Measurements from ENCODE around the gene ECHS1. TPM values are rescaled to one million over a fixed set of nuclear protein-coding genes. Genes with fewer than 3 reads are reported as not detected.

Gene ECHS1
- total and polyA plus RNA-seq, 2 donors (not counting 1 experiment from before 2014, with no cell fraction given), result 19.3 to 29.5 TPM

DNA sequence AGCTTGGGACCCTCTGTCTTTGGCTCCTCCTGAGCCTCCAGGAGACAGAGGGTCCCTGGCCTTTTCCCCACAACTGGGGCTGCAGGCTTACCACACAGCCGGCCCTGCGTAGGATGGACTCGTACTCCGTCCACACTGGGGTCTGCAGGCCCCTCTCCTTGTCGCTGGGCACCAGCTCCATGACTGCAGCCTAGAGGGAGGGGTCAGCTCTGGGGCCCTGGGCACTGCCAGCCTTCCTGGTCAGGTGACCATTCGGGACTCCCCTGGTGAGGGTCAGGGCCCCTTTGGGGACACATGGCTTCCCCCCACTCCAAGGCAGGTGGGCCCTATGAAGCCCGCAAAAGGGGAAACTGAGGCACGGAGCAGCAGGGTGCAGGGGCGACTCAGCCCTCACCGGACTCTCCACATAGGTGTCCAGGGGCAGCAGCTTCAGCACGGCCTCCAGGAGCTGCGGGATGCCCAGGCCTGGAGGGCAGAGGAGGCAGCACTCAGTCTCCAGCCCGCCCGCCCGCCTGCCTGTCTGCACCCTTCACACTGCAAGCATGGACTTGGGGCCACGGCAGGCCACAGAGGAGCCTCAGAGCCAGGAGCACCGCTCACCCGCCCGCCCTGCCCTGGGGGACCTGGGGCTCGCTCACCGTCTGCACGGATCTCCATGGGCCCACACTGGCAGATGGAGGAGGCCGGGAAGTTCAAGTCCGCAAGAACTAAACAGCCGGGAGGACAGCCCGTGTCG, 16.4 kb downstream of the ECHS1 start:
- Histone ChIP-seq H4K20me1 (ENCODE audit: control insufficient read depth, insufficient read depth, low read length, poor library complexity, severe bottlenecking) (peaks cover 21% of the 10 kb centered on the region), H2AFZ (ENCODE audit: insufficient read depth, low read depth, low read length, poor library complexity, severe bottlenecking) (peak overlapping the region; percentile 95), H3K36me3 (replicated peaks in 1 of 2; ENCODE audit: control extremely low read depth in 1 of 2, control insufficient read depth in 1 of 2, extremely low read depth in 1 of 2, insufficient read depth in 2 of 2, low read length in 1 of 2) (peaks cover 0 to 3% of the 10 kb centered on the region in 2 experiments), H3K79me2 (ENCODE audit: control insufficient read depth, insufficient read depth, low read length) (peaks cover 24% of the 10 kb centered on the region), H3K9ac (ENCODE audit: low read length) (peak overlapping the region; percentile 85), H3K27ac (ENCODE audit: low read length in 2 of 2) (peak overlapping the region in 1 of 2 donors; percentile 71), H3K27me3 (replicated peaks in 1 of 4; ENCODE audit: control extremely low read depth in 1 of 4, control insufficient read depth in 3 of 4, insufficient read depth in 4 of 4, low read length in 3 of 4) (no peaks in the 10 kb centered on the region), H3K4me1 (ENCODE audit: control insufficient read depth in 2 of 2, insufficient read depth in 2 of 2, low read length in 2 of 2) (peaks cover 16 to 32% of the 10 kb centered on the region in 2 donors), H3K9me3 (ENCODE audit: control extremely low read depth in 1 of 3, control insufficient read depth in 2 of 3, insufficient read depth in 1 of 3, low read length in 2 of 3) (peaks cover 0 to 17% (median 0%) of the 10 kb centered on the region in 3 donors), H3K4me2 (replicated peaks; ENCODE audit: low read depth, low read length, poor library complexity, severe bottlenecking) (peak overlapping the region; percentile 99), H3K4me3 (ENCODE audit: control extremely low read depth in 1 of 5, extremely low read depth in 1 of 5, insufficient read depth in 1 of 5, low read depth in 2 of 5, low read length in 4 of 5) (peak overlapping the region in 4 of 5 experiments; percentile 57 to 87 (median 68))
- Mint-ChIP-seq H3K27me3 (no peaks in the 10 kb centered on the region), H3K9me3 (ENCODE audit: insufficient read depth) (no peaks in the 10 kb centered on the region), H3K4me1 (peaks cover 26% of the 10 kb centered on the region), H3K27ac (peak overlapping the region; percentile 26), H3K4me3 (peak overlapping the region; percentile 80)
- ChIA-PET POLR2A (interaction anchor here (1.2 to 1.7 kb wide), 2 partner anchors 27 to 34 kb away, joined by 3 to 11 read pairs; no protein-coding TSS in a partner anchor), CTCF (interaction anchor here (1.0 to 3.6 kb wide), 3 partner anchors 22 to 31 kb away, joined by 3 to 18 read pairs (median 4); partner anchors contain the start of gene PAOX)
- DNase-seq (no peak), ATAC-seq (ENCODE audit: low read depth) (no peak)
- no peak for TF ChIP-seq EZH2 (IDR thresholded peaks at IDR 0.05; ENCODE audit: borderline replicate concordance, insufficient read depth, low read depth, low read length, poor library complexity, severe bottlenecking)
- TF ChIP-seq, protein P1, sequence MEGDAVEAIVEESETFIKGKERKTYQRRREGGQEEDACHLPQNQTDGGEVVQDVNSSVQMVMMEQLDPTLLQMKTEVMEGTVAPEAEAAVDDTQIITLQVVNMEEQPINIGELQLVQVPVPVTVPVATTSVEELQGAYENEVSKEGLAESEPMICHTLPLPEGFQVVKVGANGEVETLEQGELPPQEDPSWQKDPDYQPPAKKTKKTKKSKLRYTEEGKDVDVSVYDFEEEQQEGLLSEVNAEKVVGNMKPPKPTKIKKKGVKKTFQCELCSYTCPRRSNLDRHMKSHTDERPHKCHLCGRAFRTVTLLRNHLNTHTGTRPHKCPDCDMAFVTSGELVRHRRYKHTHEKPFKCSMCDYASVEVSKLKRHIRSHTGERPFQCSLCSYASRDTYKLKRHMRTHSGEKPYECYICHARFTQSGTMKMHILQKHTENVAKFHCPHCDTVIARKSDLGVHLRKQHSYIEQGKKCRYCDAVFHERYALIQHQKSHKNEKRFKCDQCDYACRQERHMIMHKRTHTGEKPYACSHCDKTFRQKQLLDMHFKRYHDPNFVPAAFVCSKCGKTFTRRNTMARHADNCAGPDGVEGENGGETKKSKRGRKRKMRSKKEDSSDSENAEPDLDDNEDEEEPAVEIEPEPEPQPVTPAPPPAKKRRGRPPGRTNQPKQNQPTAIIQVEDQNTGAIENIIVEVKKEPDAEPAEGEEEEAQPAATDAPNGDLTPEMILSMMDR (IDR thresholded peaks at IDR 0.05), result no peak
- intact Hi-C loops (cut with micrococcal nuclease), result loop anchor here (5.0 kb wide), 1 partner anchor 49 kb away; the partner anchor contains the start of genes TUBGCP2 and ZNF511
- WGBS (ENCODE audit: insufficient coverage), result 56% methylated on average over 27 of the region's 27 CpGs

DNA sequence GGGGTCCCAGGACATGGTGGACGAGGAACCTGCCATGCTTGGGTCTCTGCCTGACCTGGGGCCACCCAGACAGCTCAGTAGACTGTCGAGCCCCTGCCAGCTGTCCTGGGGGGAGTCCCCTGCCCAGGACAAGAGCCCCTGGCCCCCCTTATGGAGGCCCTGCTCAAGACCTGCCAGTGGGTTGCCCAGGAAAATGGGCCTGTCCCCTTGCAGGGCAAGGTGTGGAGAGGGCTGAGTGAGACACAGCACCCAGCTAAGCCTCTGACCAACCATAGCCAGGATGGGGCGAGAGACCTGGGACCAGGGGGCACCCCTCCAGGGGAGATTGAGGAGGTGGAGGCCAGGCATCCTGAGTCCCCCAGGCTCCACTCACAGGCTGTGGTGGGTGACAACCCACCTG, 17.2 kb downstream of the ECHS1 start:
- Mint-ChIP-seq H3K27me3 (no peaks in the 10 kb centered on the region), H3K4me3 (peak overlapping the region; percentile 76), H3K9me3 (ENCODE audit: insufficient read depth) (no peaks in the 10 kb centered on the region), H3K27ac (peak overlapping the region; percentile 37), H3K4me1 (peaks cover 19% of the 10 kb centered on the region)
- peaks cover 0 to 15% (median 0%) of the 10 kb centered on the region in 3 donors for H3K9me3 ChIP-seq (ENCODE audit: control extremely low read depth in 1 of 3, control insufficient read depth in 2 of 3, insufficient read depth in 1 of 3, low read length in 2 of 3)
- intact Hi-C loops (cut with micrococcal nuclease), result loop anchor here (5.0 kb wide), 1 partner anchor 49 kb away; the partner anchor contains the start of genes TUBGCP2 and ZNF511
- no peak overlapping the region for H3K27ac ChIP-seq (ENCODE audit: low read length in 2 of 2)
- H3K4me2 ChIP-seq (replicated peaks; ENCODE audit: low read depth, low read length, poor library complexity, severe bottlenecking), result peak overlapping the region; percentile 99
- H3K79me2 ChIP-seq (ENCODE audit: control insufficient read depth, insufficient read depth, low read length), result peaks cover 24% of the 10 kb centered on the region
- ATAC-seq (ENCODE audit: low read depth), result no peak
- H3K4me3 ChIP-seq (ENCODE audit: control extremely low read depth in 1 of 5, extremely low read depth in 1 of 5, insufficient read depth in 1 of 5, low read depth in 2 of 5, low read length in 4 of 5), result no peak overlapping the region
- 100% methylated on average over 2 of the region's 3 CpGs for WGBS (ENCODE audit: insufficient coverage)
- H3K36me3 ChIP-seq (replicated peaks in 1 of 2; ENCODE audit: control extremely low read depth in 1 of 2, control insufficient read depth in 1 of 2, extremely low read depth in 1 of 2, insufficient read depth in 2 of 2, low read length in 1 of 2), result peaks cover 0 to 3% of the 10 kb centered on the region in 2 experiments
- no peak overlapping the region for H3K9ac ChIP-seq (ENCODE audit: low read length)
- no peak for DNase-seq
- peaks cover 9 to 24% of the 10 kb centered on the region in 2 donors for H3K4me1 ChIP-seq (ENCODE audit: control insufficient read depth in 2 of 2, insufficient read depth in 2 of 2, low read length in 2 of 2)
- H2AFZ ChIP-seq (ENCODE audit: insufficient read depth, low read depth, low read length, poor library complexity, severe bottlenecking), result no peak overlapping the region
- CTCF ChIA-PET, result interaction anchor here (1.8 to 3.6 kb wide), 2 partner anchors 23 to 27 kb away, joined by 4 to 18 read pairs; partner anchors contain the start of gene PAOX
- no peaks in the 10 kb centered on the region for H3K27me3 ChIP-seq (replicated peaks in 1 of 4; ENCODE audit: control extremely low read depth in 1 of 4, control insufficient read depth in 3 of 4, insufficient read depth in 4 of 4, low read length in 3 of 4)
- peaks cover 21% of the 10 kb centered on the region for H4K20me1 ChIP-seq (ENCODE audit: control insufficient read depth, insufficient read depth, low read length, poor library complexity, severe bottlenecking)
- POLR2A ChIA-PET, result no interaction called here
- TF ChIP-seq, protein P1 (IDR thresholded peaks at IDR 0.05), result no peak
- TF ChIP-seq EZH2 (IDR thresholded peaks at IDR 0.05; ENCODE audit: borderline replicate concordance, insufficient read depth, low read depth, low read length, poor library complexity, severe bottlenecking), result no peak

All from B cell (primary cell).